Activated CD8-positive, alpha-beta memory T cell treated with anti-CD3 and anti-CD28 coated beads for 48 hours (primary cell): ENCODE results near the gene TFE3.

Experiments
- DNase-seq, 3 experiments: peaks; one replicate each; pipeline ENCODE4 v3.0.0-alpha.2; 2020; ENCODE audit warnings: low read depth in 2 of 3, low spot score in 2 of 3

Gene TFE3

GRCh38 chrX:49060914-49061313 lies 17.8 kb upstream of the TFE3 start:
- DNase-seq, result no peak

- DNase-seq, result no peak
These were observed 16.5 kb upstream of the TFE3 start for GRCh38 chrX:49059681-49060085.

GRCh38 chrX:49059201-49059600 lies 16.0 kb upstream of the TFE3 start:
- no peak for DNase-seq

- DNase-seq, result no peak
These were observed 15.6 kb upstream of the TFE3 start, which contains the start of gene CCDC120 for GRCh38 chrX:49058794-49059193. CCDC120 (plus strand) TSS chrX:49058999; CDS start chrX:49062042, 3,043 bp downstream.

GRCh38 chrX:49054073-49054762 lies 11.1 kb upstream of the TFE3 start:
- DNase-seq, result no peak

- DNase-seq, result peak in 2 of 3 experiments; percentile 27 to 33
These were observed 10.3 kb upstream of the TFE3 start for GRCh38 chrX:49053223-49054072.

GRCh38 chrX:49043987-49044281 lies 777 bp upstream of the TFE3 start:
- DNase-seq, result no peak

- DNase-seq, result no peak
These were observed 457 bp downstream of the TFE3 start for GRCh38 chrX:49042581-49043219.

GRCh38 chrX:49041744-49042580 lies 1.2 kb downstream of the TFE3 start:
- DNase-seq, result no peak

GRCh38 chrX:49040376-49040955 lies 2.7 kb downstream of the TFE3 start:
- no peak for DNase-seq

- no peak for DNase-seq
These were observed 3.4 kb downstream of the TFE3 start for GRCh38 chrX:49039598-49040375.

- DNase-seq, result no peak
These were observed 5.2 kb downstream of the TFE3 start for GRCh38 chrX:49037883-49038475.

- no peak for DNase-seq
These were observed 12.9 kb downstream of the TFE3 start for GRCh38 chrX:49030283-49030682.

- no peak for DNase-seq
These were observed 13.3 kb downstream of the TFE3 start for GRCh38 chrX:49029876-49030275.

GRCh38 chrX:49019599-49020249 lies 23.4 kb downstream of the TFE3 start:
- DNase-seq, result no peak

- DNase-seq, result no peak
These were observed 24.1 kb downstream of the TFE3 start for GRCh38 chrX:49019050-49019449.

- DNase-seq, result no peak
These were observed 39.5 kb downstream of the TFE3 start for GRCh38 chrX:49003696-49004095.

GRCh38 chrX:49002091-49002935 lies 40.8 kb downstream of the TFE3 start, which contains the start of gene GRIPAP1:
GRIPAP1 (minus strand) TSS chrX:49002264; CDS start chrX:49002229, 35 bp downstream.
- peak in 2 of 3 experiments; percentile 45 to 49 for DNase-seq
